Left lung (tissue), 10 donors: ENCODE measurements around the gene PDE11A. TPM values are rescaled to one million over a fixed set of nuclear protein-coding genes. Genes with fewer than 3 reads are reported as not detected.

ENCODE experiments used
- ATAC-seq: fragments of 200-7000 bp; cut with Tn5 transposase; one replicate; pipeline ENCODE4 v1.9.1; 2020; ENCODE audit warnings: moderate library complexity
- DNase-seq, 4 donors: peaks; one replicate each; pipeline ENCODE4 v3.0.0-alpha.2; 2013 to 2020
- H3K27ac ChIP-seq, 2 donors: fragments of 200-600 bp; sonication (generic) in 1 of 2; one replicate each; pipeline versions ENCODE4 v1.5.0 to v1.8.0; 2020 to 2021
- H3K27me3 ChIP-seq, 2 donors: fragments of 200-600 bp; sonication (generic) in 1 of 2; one replicate each; pipeline versions ENCODE4 v1.5.0 to v1.8.0; 2020 to 2021
- H3K36me3 ChIP-seq, 2 donors: fragments of 200-600 bp; sonication (generic) in 1 of 2; one replicate each; pipeline versions ENCODE4 v1.5.0 to v1.8.0; 2020 to 2021
- H3K4me1 ChIP-seq, 2 donors: fragments of 200-600 bp; one replicate each; pipeline ENCODE4 v1.8.0; 2021
- H3K4me3 ChIP-seq, 2 donors: fragments of 200-600 bp; sonication (generic) in 1 of 2; one replicate each; pipeline versions ENCODE4 v1.5.0 to v1.8.0; 2020 to 2021; ENCODE audit warnings: mild to moderate bottlenecking in 1 of 2
- H3K9me3 ChIP-seq, 2 donors: fragments of 200-600 bp; sonication (generic) in 1 of 2; one replicate each; pipeline versions ENCODE4 v1.5.0 to v1.8.0; 2020 to 2021
- intact Hi-C, 2 donors: fragments of 100-400 bp; cut with DNase I; formaldehyde crosslinking; loops; one replicate each; pipeline versions ENCODE4 v1.11.2 to v1.14.2; 2022
- polyA plus RNA-seq, 6 donors: library from polyadenylated mRNA; unstranded; fragments of 120-200 nt; gene quantifications; one replicate each; pipeline ENCODE4 v1.2.1, GENCODE V29; 2013; ENCODE audit not compliant: insufficient read length in 6 of 6
- total RNA-seq, 2 donors: library from RNA; stranded (reverse); fragmentation: NEBNext Ultra II Directional; extraction: Animal tissue kit (Norgen Biotek cat#: 25700); gene quantifications; one replicate each; pipeline ENCODE4 v1.2.1, GENCODE V29; 2021
- TF ChIP-seq, protein P1 (sequence below), 2 donors: fragments of 200-600 bp; sonication (generic) in 1 of 2; IDR thresholded peaks; one replicate each; pipeline versions ENCODE4 v1.5.0 to v1.8.0; 2021; ENCODE audit warnings: antibody characterized with exemption in 2 of 2
- donor health status: DM: no; HTN: yes; CAD: no.
- donor health status: DM: no; HTN: no; CAD: no.

Gene PDE11A
- total and polyA plus RNA-seq, 8 donors = 0.24 to 0.73 (median 0.35) TPM

GRCh38 chr2:177998996-177999395 lies 73.6 kb downstream of the PDE11A start:
- ATAC-seq (no peak), DNase-seq (no peak)
- no peak overlapping the region for H3K27ac ChIP-seq
- H3K36me3 ChIP-seq = no peaks in the 10 kb centered on the region
- intact Hi-C loops = no loop called here
- H3K4me3 ChIP-seq = no peak overlapping the region
- H3K9me3 ChIP-seq = no peaks in the 10 kb centered on the region
- no peaks in the 10 kb centered on the region for H3K4me1 ChIP-seq
- TF ChIP-seq, protein P1, sequence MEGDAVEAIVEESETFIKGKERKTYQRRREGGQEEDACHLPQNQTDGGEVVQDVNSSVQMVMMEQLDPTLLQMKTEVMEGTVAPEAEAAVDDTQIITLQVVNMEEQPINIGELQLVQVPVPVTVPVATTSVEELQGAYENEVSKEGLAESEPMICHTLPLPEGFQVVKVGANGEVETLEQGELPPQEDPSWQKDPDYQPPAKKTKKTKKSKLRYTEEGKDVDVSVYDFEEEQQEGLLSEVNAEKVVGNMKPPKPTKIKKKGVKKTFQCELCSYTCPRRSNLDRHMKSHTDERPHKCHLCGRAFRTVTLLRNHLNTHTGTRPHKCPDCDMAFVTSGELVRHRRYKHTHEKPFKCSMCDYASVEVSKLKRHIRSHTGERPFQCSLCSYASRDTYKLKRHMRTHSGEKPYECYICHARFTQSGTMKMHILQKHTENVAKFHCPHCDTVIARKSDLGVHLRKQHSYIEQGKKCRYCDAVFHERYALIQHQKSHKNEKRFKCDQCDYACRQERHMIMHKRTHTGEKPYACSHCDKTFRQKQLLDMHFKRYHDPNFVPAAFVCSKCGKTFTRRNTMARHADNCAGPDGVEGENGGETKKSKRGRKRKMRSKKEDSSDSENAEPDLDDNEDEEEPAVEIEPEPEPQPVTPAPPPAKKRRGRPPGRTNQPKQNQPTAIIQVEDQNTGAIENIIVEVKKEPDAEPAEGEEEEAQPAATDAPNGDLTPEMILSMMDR (IDR thresholded peaks at IDR 0.05) = no peak
- H3K27me3 ChIP-seq = peaks cover 0 to 4% of the 10 kb centered on the region in 2 donors

DNA sequence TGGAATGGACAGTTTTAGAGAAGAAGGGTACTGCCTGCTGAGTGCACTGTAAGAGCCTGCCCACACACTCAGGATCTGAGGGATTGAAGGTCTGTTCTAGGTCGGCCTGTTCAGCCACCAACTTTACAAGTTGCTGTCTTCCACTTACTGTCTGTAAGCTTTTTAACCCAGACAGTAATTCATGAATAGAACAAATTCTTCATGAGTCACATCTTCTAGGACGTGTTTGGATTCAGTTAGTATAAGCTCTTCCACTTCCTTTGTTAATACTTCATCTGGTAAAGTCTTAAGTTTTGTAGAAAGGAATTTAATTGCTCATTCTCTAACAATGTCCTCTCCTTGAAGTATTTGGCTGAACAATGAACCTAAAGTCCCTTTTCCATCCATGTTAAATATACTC lies 74.6 kb downstream of the PDE11A start:
- no peaks in the 10 kb centered on the region for H3K9me3 ChIP-seq
- TF ChIP-seq, protein P1 (IDR thresholded peaks at IDR 0.05) = no peak
- no peak overlapping the region for H3K4me3 ChIP-seq
- no peak for ATAC-seq
- peaks cover 0 to 4% of the 10 kb centered on the region in 2 donors for H3K27me3 ChIP-seq
- no peak overlapping the region for H3K27ac ChIP-seq
- H3K4me1 ChIP-seq = no peaks in the 10 kb centered on the region
- no peak for DNase-seq
- no peaks in the 10 kb centered on the region for H3K36me3 ChIP-seq
- intact Hi-C loops = no loop called here

DNA sequence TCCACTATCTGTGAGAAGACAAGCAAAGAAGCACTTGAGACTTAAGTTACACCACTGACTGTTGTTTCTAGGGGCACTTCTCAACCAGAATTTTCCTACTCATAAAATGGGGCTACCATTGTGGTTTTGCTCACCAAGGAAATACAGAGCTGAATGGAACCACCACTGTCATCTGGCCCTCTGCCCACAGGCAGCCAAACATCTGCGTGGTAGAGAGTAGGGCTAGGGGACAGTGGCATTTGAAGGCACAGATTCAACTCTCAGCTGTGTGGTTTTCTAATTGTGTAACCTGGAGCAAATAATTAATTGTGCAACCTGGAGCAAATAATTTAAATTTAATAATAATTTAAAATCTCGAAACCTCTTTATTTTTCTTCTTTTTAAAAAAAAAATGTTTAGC lies 79.6 kb downstream of the PDE11A start:
- Histone ChIP-seq H3K27ac (no peak overlapping the region), H3K9me3 (no peaks in the 10 kb centered on the region), H3K27me3 (peaks cover 0 to 4% of the 10 kb centered on the region in 2 donors), H3K36me3 (no peaks in the 10 kb centered on the region), H3K4me3 (no peak overlapping the region), H3K4me1 (no peaks in the 10 kb centered on the region)
- DNase-seq (no peak), ATAC-seq (no peak)
- TF ChIP-seq, protein P1 (IDR thresholded peaks at IDR 0.05) = no peak
- intact Hi-C loops = no loop called here

GRCh38 chr2:177989029-177989885 lies 83.3 kb downstream of the PDE11A start:
- Histone ChIP-seq H3K27me3 (no peaks in the 10 kb centered on the region), H3K9me3 (no peaks in the 10 kb centered on the region), H3K4me3 (no peak overlapping the region), H3K36me3 (no peaks in the 10 kb centered on the region), H3K4me1 (no peaks in the 10 kb centered on the region), H3K27ac (no peak overlapping the region)
- TF ChIP-seq, protein P1 (IDR thresholded peaks at IDR 0.05) = no peak
- ATAC-seq = no peak
- intact Hi-C loops = no loop called here
- DNase-seq = no peak

DNA sequence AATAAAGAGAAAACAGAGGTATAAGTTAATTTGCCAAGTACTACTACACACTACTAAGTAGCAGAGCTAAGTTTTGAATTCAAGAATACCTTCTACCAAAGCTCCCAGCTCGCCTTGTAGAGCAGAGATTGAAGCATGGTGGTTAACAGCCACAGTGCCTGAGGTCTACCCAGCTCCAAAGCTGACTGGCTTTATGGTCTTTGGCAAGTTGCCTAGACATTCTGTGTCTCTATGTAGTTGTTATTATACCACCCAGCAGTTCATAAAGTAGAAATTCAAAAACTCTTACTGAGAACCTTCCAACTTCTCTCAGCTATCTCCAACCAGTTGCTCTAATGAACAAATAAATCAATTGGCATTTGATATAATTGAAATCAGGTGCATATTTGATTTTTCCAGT lies 87.8 kb downstream of the PDE11A start:
- peak in 1 of 4 donors; percentile 5 for DNase-seq
- Histone ChIP-seq H3K9me3 (no peaks in the 10 kb centered on the region), H3K27me3 (no peaks in the 10 kb centered on the region), H3K4me1 (no peaks in the 10 kb centered on the region), H3K4me3 (no peak overlapping the region), H3K36me3 (no peaks in the 10 kb centered on the region), H3K27ac (no peak overlapping the region)
- intact Hi-C loops = no loop called here
- TF ChIP-seq, protein P1 (IDR thresholded peaks at IDR 0.05) = no peak
- no peak for ATAC-seq
